ENCODE measurements around the gene UGGT1.

UGGT1 gene

GRCh38 chr2:128090945-128091725, at the start of gene UGGT1:
Gene UGGT1 (plus strand): TSS chr2:128091200. CDS start chr2:128091358, 158 bp downstream.
- peak; percentile 36 to 97 (median 89) for DNase-seq

- DNase-seq, result no peak
These were observed 49.4 kb upstream of the UGGT1 start for GRCh38 chr2:128041561-128041960.

- no peak for DNase-seq
These were observed 48.0 kb upstream of the UGGT1 start for GRCh38 chr2:128043041-128043440.

GRCh38 chr2:128053331-128053730, 37.7 kb upstream of the UGGT1 start:
- no peak for DNase-seq

- no peak for DNase-seq
These were observed 36.7 kb upstream of the UGGT1 start for GRCh38 chr2:128054104-128054885.

- no peak for DNase-seq
These were observed 33.7 kb upstream of the UGGT1 start for GRCh38 chr2:128057334-128057733.

- DNase-seq, result no peak
These were observed 32.9 kb upstream of the UGGT1 start for GRCh38 chr2:128058114-128058513.

- no peak for DNase-seq
These were observed 28.4 kb upstream of the UGGT1 start for GRCh38 chr2:128062571-128062970.

- DNase-seq, result no peak
These were observed 26.6 kb upstream of the UGGT1 start for GRCh38 chr2:128064353-128064752.

- no peak for DNase-seq
These were observed 21.2 kb upstream of the UGGT1 start for GRCh38 chr2:128069769-128070168.

- DNase-seq, result no peak
These were observed 17.7 kb upstream of the UGGT1 start for GRCh38 chr2:128073278-128073677.

- no peak for DNase-seq
These were observed 14.4 kb upstream of the UGGT1 start for GRCh38 chr2:128076461-128077106.

- no peak for DNase-seq
These were observed 6.2 kb upstream of the UGGT1 start for GRCh38 chr2:128084757-128085156.

GRCh38 chr2:128086244-128086643, 4.8 kb upstream of the UGGT1 start:
- DNase-seq, result no peak

GRCh38 chr2:128090575-128090944, 440 bp upstream of the UGGT1 start:
- DNase-seq, result no peak

GRCh38 chr2:128091726-128092080, 703 bp downstream of the UGGT1 start:
- no peak for DNase-seq

GRCh38 chr2:128092656-128093055, 1.7 kb downstream of the UGGT1 start:
- no peak for DNase-seq

- DNase-seq, result no peak
These were observed 2.8 kb downstream of the UGGT1 start for GRCh38 chr2:128093762-128094161.

GRCh38 chr2:128095201-128095600, 4.2 kb downstream of the UGGT1 start:
- DNase-seq, result no peak

GRCh38 chr2:128103407-128103806, 12.4 kb downstream of the UGGT1 start:
- DNase-seq, result no peak

- DNase-seq, result no peak
These were observed 14.1 kb downstream of the UGGT1 start for GRCh38 chr2:128105072-128105471.

- no peak for DNase-seq
These were observed 17.2 kb downstream of the UGGT1 start for GRCh38 chr2:128108166-128108565.
